NCI-H510A treated with DMSO at 0.1 percent for 48 hours (cell line): ENCODE data around the gene HP.

ENCODE experiments used
- DNase-seq: peaks from one replicate; lab custom pipeline; 2025; lab: John Stamatoyannopoulos, UW

The HP gene

DNA sequence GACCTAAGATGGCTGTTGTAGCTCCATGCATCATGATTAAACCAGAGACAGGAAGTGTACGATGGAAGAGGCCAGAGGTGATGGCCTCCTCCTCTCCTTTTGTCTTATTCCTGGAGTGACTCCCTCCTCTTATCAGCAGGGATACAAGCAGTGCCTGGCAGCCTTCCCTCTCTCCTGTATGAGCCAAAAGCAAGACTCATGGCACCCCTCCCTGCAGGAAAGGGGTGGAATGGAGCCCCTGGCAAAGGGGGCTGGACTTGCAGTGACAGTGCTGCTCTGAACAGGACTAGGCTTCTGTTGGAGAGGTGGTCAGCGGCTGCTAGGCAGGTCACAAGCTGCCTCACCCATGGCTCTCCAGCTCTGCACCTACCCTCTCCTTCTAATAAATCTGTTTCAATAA lies 30.7 kb downstream of the HP start:
- DNase-seq, result no peak

GRCh38 chr16:72091217-72091616 lies 36.9 kb downstream of the HP start:
- DNase-seq, result no peak

DNA sequence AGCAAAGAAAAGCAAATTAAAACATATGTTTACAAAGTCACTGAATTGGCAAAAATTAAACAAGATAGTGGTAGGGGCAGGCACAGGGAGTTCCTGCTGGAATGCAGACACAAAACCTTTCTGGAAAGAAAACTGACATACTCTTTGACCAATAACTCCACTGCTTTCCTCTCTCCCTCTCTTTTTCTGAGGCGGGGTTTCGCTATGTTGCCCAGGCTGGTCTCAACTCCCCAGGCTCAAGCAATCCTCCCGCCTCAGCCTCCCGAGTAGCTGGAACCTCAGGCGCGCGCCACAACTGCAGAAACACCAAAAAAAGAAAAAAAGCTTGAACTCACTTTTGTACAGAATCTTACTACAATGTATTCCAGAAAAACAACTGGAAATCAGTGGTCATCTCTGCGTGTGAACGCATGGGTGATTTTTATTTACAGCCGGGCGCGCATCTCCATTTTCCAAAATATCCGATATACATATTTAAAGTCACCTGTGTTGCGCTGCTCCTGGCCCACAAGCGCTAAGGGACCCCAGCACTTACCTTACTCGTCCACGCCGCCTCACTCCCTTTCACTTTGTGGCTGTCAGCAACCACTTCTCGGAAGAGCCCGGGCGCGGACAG lies 38.6 kb downstream of the HP start:
- peak; percentile 9 for DNase-seq

- peak; percentile 96 for DNase-seq
These were observed 39.4 kb downstream of the HP start, which contains the start of the genes DHX38 and TXNL4B for GRCh38 chr16:72093448-72094265. TSS of gene DHX38 (plus strand) at chr16:72093847. CDS start at chr16:72096158, 2,311 bp downstream. TSS of gene TXNL4B (minus strand) at chr16:72093620. CDS start at chr16:72090749, 2,871 bp downstream.

GRCh38 chr16:72094266-72094610 lies 39.9 kb downstream of the HP start:
- no peak for DNase-seq

GRCh38 chr16:72098936-72099335 lies 44.6 kb downstream of the HP start:
- DNase-seq, result no peak

DNA sequence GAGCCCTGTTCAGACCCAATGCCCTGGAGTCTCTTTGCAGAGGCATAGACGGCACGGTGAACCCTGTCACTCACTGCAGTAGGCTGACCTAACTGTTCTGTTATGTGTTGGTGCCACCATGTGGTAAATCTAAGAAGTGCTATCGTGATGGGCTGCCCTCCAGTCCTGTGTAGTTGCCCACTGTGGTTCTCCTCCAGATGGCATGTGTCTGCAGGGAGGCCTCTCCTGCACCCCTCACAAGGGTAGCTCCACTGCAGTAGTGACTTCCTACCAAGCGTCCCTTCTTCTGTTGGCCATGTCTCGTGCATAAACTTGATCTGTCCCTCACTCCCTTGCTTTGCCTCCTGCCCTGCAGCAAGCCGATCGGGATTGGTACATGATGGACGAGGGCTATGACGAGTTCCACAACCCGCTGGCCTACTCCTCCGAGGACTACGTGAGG lies 45.1 kb downstream of the HP start:
- peak; percentile 38 for DNase-seq

GRCh38 chr16:72101195-72101594 lies 46.9 kb downstream of the HP start:
- no peak for DNase-seq

- DNase-seq, result no peak
These were observed 50.6 kb downstream of the HP start for GRCh38 chr16:72104905-72105304.

DNA sequence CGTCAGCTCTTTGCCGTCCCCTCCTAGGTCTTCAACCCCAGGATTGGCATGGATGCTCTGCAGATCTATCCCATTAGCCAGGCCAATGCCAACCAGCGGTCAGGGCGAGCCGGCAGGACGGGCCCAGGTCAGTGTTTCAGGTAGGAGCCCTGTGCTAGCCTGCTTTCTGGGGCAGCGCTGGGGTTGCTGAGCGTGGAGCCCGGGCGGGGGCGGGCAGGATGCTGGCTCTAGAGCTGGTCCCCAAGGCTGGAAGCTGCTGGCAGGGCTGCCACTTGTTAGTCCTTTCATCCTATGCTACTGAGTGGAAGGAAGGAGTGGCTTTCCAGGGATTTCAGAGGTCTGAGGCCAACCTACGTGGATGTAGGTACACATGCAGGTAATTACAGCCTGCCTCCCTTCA lies 51.7 kb downstream of the HP start:
- DNase-seq, result no peak

DNA sequence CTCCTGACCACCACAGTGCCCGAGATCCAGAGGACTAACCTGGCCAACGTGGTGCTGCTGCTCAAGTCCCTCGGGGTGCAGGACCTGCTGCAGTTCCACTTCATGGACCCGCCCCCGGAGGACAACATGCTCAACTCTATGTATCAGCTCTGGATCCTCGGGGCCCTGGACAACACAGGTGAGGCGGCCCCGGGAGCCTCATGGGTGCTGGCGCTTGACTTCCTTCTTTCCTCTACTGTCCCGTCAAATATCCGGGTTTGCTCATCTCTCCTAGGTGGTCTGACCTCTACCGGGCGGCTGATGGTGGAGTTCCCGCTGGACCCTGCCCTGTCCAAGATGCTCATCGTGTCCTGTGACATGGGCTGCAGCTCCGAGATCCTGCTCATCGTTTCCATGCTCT lies 53.1 kb downstream of the HP start:
- DNase-seq, result no peak

DNA sequence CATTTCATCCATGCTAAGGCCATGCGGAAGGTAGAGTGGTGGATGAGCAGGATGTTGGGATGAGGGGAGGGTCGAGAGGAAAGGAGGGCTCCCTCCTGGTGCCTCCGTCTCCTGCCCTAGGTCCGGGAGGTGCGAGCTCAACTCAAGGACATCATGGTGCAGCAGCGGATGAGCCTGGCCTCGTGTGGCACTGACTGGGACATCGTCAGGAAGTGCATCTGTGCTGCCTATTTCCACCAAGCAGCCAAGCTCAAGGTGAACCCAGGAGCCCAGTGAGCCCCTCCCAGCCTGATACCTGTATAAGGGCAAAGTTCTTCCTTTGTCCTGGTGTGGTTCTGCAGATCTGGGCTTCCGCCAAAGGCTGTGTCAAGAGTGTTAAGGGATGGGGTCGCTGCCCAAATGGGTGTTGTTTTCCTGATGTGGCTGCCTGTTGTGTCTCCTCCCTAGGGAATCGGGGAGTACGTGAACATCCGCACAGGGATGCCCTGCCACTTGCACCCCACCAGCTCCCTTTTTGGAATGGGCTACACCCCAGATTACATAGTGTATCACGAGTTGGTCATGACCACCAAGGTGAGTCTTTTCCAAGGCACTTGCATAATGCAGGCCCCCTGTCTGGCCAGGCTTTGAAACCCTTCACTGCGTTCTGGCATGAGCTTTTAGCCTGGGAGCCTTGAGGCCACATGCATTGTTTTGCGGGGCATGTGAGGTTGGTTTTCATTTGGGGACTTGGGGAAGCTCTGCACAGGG lies 54.2 kb downstream of the HP start:
- no peak for DNase-seq

DNA sequence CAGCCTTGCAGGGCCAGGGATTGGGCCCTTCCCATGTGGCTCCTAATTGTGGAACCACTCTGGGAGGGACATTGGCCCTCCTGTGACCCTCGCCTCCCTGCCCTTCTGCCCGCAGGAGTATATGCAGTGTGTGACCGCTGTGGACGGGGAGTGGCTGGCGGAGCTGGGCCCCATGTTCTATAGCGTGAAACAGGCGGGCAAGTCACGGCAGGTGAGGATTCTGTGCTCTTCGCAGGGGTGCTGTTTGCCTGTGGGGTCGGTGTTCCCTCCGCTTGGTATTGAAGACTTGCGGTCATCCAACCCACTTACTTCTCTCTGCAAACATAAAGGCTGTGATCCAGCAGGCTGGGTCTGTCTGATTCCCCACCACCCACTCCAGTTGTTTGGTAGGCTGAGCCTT lies 55.0 kb downstream of the HP start:
- DNase-seq, result no peak

DNA sequence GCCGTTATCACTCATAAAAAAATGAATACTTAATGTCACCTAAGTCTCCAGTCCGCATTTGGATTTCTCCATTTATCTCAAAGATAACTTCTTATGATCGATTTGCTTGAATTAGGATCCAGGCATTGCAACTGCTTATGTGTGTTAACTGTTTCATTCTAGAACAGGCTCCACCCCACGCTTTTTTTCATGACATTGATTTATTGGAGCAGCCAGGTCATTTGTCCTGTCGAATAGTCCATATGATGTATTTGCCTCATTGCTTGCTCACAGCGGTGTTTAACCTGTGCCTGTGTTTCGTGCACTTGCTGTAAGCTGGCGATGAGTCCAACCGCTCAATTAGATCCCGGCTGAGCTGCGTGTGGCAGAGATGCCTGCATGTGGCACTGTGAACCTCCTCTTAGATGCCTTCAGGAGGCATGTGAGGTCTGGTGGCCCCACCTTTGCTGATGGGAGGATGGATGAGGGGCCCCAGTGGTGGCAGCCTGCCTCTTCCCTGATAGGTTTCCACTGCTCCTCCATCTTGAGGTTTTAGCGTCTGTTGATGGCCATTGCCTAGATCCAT lies 55.7 kb downstream of the HP start:
- DNase-seq, result no peak
